DOHH2 (cell line): Measurements from ENCODE around the gene CENPM.

ENCODE experiments used
- H3F3A ChIP-seq: fragments of 200-600 bp; sonication (generic), shearing (Covaris generic); 2 replicates; pipeline ENCODE4 v1.6.0; 2016; ENCODE audit warnings: antibody characterized with exemption, mild to moderate bottlenecking; ENCODE audit not compliant: control insufficient read depth, insufficient read depth
- H3K27ac ChIP-seq: fragments of 200-600 bp; sonication (generic); 2 replicates; pipeline ENCODE4 v1.5.1; 2014; ENCODE audit warnings: low read depth, mild to moderate bottlenecking, low read length, moderate library complexity
- H3K27me3 ChIP-seq: fragments of 200-600 bp; sonication (generic); 2 replicates; pipeline ENCODE4 v1.6.1; 2014; ENCODE audit warnings: mild to moderate bottlenecking, low read length, mixed read lengths; ENCODE audit not compliant: control insufficient read depth
- H3K36me3 ChIP-seq: fragments of 200-600 bp; sonication (generic); 2 replicates; pipeline ENCODE4 v1.6.1; 2014; ENCODE audit warnings: mild to moderate bottlenecking, low read length, moderate library complexity, mixed read lengths; ENCODE audit not compliant: control insufficient read depth
- H3K4me1 ChIP-seq: fragments of 200-600 bp; sonication (generic); 2 replicates; pipeline ENCODE4 v1.6.1; 2014; ENCODE audit warnings: mild to moderate bottlenecking, low read length, mixed read lengths; ENCODE audit not compliant: control insufficient read depth
- H3K4me2 ChIP-seq: fragments of 200-600 bp; sonication (generic); 2 replicates; pipeline ENCODE4 v1.6.0; 2014; ENCODE audit warnings: mild to moderate bottlenecking, low read length, moderate library complexity
- H3K4me3 ChIP-seq: fragments of 200-600 bp; sonication (generic); 2 replicates; pipeline ENCODE4 v1.5.1; 2014; ENCODE audit warnings: mild to moderate bottlenecking, low read length, mixed read lengths
- H3K79me2 ChIP-seq: fragments of 200-600 bp; sonication (generic); 2 replicates; pipeline ENCODE4 v1.6.1; 2014; ENCODE audit warnings: mild to moderate bottlenecking, low read length, mixed read lengths; ENCODE audit not compliant: control insufficient read depth
- H3K9me2 ChIP-seq: fragments of 200-600 bp; sonication (generic); replicated peaks from 2 replicates; pipeline ENCODE4 v1.6.1; 2014; ENCODE audit warnings: mild to moderate bottlenecking, low read length, mixed read lengths; ENCODE audit not compliant: control insufficient read depth
- H3K9me3 ChIP-seq: fragments of 200-600 bp; sonication (generic); 2 replicates; pipeline ENCODE4 v1.6.1; 2014; ENCODE audit warnings: antibody characterized with exemption, low read length, mixed read lengths; ENCODE audit not compliant: control insufficient read depth, insufficient read depth
- H4K20me1 ChIP-seq: fragments of 200-600 bp; sonication (generic); 2 replicates; pipeline ENCODE4 v1.6.0; 2014; ENCODE audit warnings: low read depth, mild to moderate bottlenecking, antibody characterized with exemption, low read length, moderate library complexity; ENCODE audit not compliant: control insufficient read depth, insufficient read depth
- CTCF ChIP-seq: fragments of 200-600 bp; sonication (generic); IDR thresholded peaks from one replicate; pipeline ENCODE4 v1.5.1; 2014; ENCODE audit warnings: antibody characterized with exemption, mild to moderate bottlenecking, low read depth, low read length; ENCODE audit not compliant: poor library complexity, severe bottlenecking
- EZH2phosphoT487 ChIP-seq: fragments of 200-600 bp; sonication (generic); IDR thresholded peaks from 2 replicates; pipeline ENCODE4 v1.6.1; 2017; ENCODE audit warnings: borderline replicate concordance, mild to moderate bottlenecking, antibody characterized with exemption, low read length, moderate library complexity, mixed read lengths

Gene CENPM

GRCh38 chr22:41931701-41932269 is 15.2 kb downstream of the CENPM start:
- H3K4me3 ChIP-seq, result peak overlapping the region; percentile 52
- H3K9me3 ChIP-seq, result no peaks in the 10 kb centered on the region
- TF ChIP-seq CTCF, result peak; percentile 52
- no peak for TF ChIP-seq EZH2phosphoT487
- peak overlapping the region; percentile 95 for H3K27ac ChIP-seq
- H3K27me3 ChIP-seq, result no peaks in the 10 kb centered on the region
- no peaks in the 10 kb centered on the region for H3K9me2 ChIP-seq
- peaks cover 100% of the 10 kb centered on the region for H3K4me1 ChIP-seq
- H4K20me1 ChIP-seq, result no peaks in the 10 kb centered on the region
- H3K79me2 ChIP-seq, result peaks cover 29% of the 10 kb centered on the region
- peaks cover 46% of the 10 kb centered on the region for H3F3A ChIP-seq
- H3K4me2 ChIP-seq, result peak overlapping the region; percentile 87
- H3K36me3 ChIP-seq, result peaks cover 52% of the 10 kb centered on the region

- Histone ChIP-seq H3K27me3 (no peaks in the 10 kb centered on the region), H3K27ac (peak overlapping the region; percentile 86)
Observed at GRCh38 chr22:41929418-41929810, 17.5 kb downstream of the CENPM start.

GRCh38 chr22:41928593-41929417 is 18.1 kb downstream of the CENPM start:
- 0 out of 2 replicates have a peak, but pooled peaks cover 3% of the 10 kb centered on the region for H4K20me1 ChIP-seq
- H3K36me3 ChIP-seq, result peaks cover 44% of the 10 kb centered on the region
- peak overlapping the region; percentile 85 for H3K4me2 ChIP-seq
- peaks cover 89% of the 10 kb centered on the region for H3K4me1 ChIP-seq
- H3K9me3 ChIP-seq, result no peaks in the 10 kb centered on the region
- peaks cover 34% of the 10 kb centered on the region for H3K79me2 ChIP-seq
- no peak for TF ChIP-seq EZH2phosphoT487
- no peak for TF ChIP-seq CTCF
- H3F3A ChIP-seq, result peaks cover 35% of the 10 kb centered on the region
- H3K9me2 ChIP-seq, result no peaks in the 10 kb centered on the region
- peak overlapping the region; percentile 86 for H3K27ac ChIP-seq
- H3K27me3 ChIP-seq, result no peaks in the 10 kb centered on the region
- H3K4me3 ChIP-seq, result peak overlapping the region; percentile 16; the same call in 1 of the 2 replicates

More at GRCh38 chr22:41929418-41929810, 17.5 kb downstream of the CENPM start:
- H4K20me1 ChIP-seq, result 0 out of 2 replicates have a peak, but pooled peaks cover 3% of the 10 kb centered on the region
- no peaks in the 10 kb centered on the region for H3K9me3 ChIP-seq
- H3K4me1 ChIP-seq, result peaks cover 89% of the 10 kb centered on the region
- H3K4me2 ChIP-seq, result peak overlapping the region; percentile 85
- H3K4me3 ChIP-seq, result peak overlapping the region; percentile 16; the same call in 1 of the 2 replicates
- peaks cover 36% of the 10 kb centered on the region for H3K79me2 ChIP-seq
- H3K36me3 ChIP-seq, result peaks cover 47% of the 10 kb centered on the region
- TF ChIP-seq EZH2phosphoT487, result no peak
- no peak for TF ChIP-seq CTCF
- no peaks in the 10 kb centered on the region for H3K9me2 ChIP-seq
- H3F3A ChIP-seq, result peaks cover 36% of the 10 kb centered on the region
